ENCODE data around the gene FAM83F.

Gene FAM83F

GRCh38 chr22:39995393-39996252 lies 869 bp downstream of the FAM83F start:
- no peak for DNase-seq

GRCh38 chr22:39996732-39997131 lies 2.0 kb downstream of the FAM83F start:
- DNase-seq: no peak

- no peak for DNase-seq
These were observed 2.7 kb downstream of the FAM83F start for GRCh38 chr22:39997421-39997820.

- no peak for DNase-seq
These were observed 3.4 kb downstream of the FAM83F start for GRCh38 chr22:39997939-39998726.

- no peak for DNase-seq
These were observed 4.5 kb downstream of the FAM83F start for GRCh38 chr22:39999144-39999757.

GRCh38 chr22:40000171-40000570 lies 5.4 kb downstream of the FAM83F start:
- DNase-seq: no peak

- no peak for DNase-seq
These were observed 6.4 kb downstream of the FAM83F start for GRCh38 chr22:40001106-40001505.

- no peak for DNase-seq
These were observed 7.2 kb downstream of the FAM83F start for GRCh38 chr22:40001800-40002577.

- no peak for DNase-seq
These were observed 8.4 kb downstream of the FAM83F start for GRCh38 chr22:40002935-40003715.

GRCh38 chr22:40004836-40005235 lies 10.1 kb downstream of the FAM83F start:
- no peak for DNase-seq

- no peak for DNase-seq
These were observed 11.9 kb downstream of the FAM83F start for GRCh38 chr22:40006641-40007040.

- DNase-seq: no peak
These were observed 13.3 kb downstream of the FAM83F start for GRCh38 chr22:40007853-40008710.

- DNase-seq: no peak
These were observed 14.1 kb downstream of the FAM83F start for GRCh38 chr22:40008726-40009291.

- DNase-seq: no peak
These were observed 14.6 kb downstream of the FAM83F start for GRCh38 chr22:40009292-40009774.

- DNase-seq: no peak
These were observed 15.4 kb downstream of the FAM83F start for GRCh38 chr22:40009951-40010671.

- no peak for DNase-seq
These were observed 16.0 kb downstream of the FAM83F start for GRCh38 chr22:40010746-40011145.

GRCh38 chr22:40014667-40015248 lies 20.0 kb downstream of the FAM83F start:
- no peak for DNase-seq

GRCh38 chr22:40015358-40015976 lies 20.7 kb downstream of the FAM83F start:
- no peak for DNase-seq

- no peak for DNase-seq
These were observed 23.3 kb downstream of the FAM83F start for GRCh38 chr22:40018051-40018450.

Measured in amniotic stem cell (primary cell).